ENCODE results near the gene SLC6A6. TPM values are rescaled to one million over a fixed set of nuclear protein-coding genes. Genes with fewer than 3 reads are reported as not detected.

Gene SLC6A6
- total RNA-seq, 1 experiment from 2014 or later, result 62.5 TPM

DNA sequence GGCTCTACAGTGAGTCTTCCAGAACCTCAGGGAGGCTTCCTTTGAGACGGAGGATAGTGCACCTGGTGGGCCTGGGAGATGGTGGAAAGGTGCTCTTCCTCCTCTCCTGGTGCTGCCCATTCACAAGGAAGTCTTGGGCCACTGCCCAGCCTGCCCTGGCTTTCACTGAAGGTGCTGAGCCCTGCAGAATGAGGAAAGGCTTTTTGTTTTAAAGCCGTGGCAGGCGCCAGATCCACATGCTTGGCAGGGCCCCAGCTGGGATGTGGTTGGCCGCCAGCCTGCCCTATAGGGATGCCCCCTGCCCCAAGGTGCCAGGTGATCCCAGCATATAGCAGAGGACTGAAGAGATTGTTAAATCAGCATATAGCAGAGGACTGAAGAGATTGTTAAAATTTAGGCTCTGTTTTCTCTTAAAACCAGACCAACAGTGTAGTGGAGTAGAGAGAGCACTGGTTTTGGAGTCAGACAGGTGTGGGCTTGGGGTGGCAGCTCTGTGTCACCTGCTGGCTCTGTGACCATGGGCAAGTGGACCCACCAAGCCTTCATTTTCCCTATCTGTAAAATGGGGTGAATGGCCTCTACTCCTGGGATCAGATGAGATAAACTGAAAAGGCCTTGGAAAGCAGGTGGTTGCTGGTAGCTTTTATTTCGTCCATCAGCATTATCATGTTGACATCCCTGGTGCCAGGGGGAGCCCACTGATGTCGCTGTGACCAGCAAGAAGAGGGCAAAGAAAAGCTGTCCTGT is 53.3 kb downstream of the SLC6A6 start:
- in situ Hi-C loops (cut with HindIII; ENCODE audit: low pct_unique_long_range_greater_than_20kb, low sequenced_read_pairs), result no loop called here
- DNase-seq (ENCODE audit: low read depth), result no peak

- DNase-seq (ENCODE audit: low read depth), result no peak
- in situ Hi-C loops (cut with HindIII; ENCODE audit: low pct_unique_long_range_greater_than_20kb, low sequenced_read_pairs), result no loop called here
Measured at GRCh38 chr3:14456794-14457193, 54.4 kb downstream of the SLC6A6 start.

- no peak for DNase-seq (ENCODE audit: low read depth)
- in situ Hi-C loops (cut with HindIII; ENCODE audit: low pct_unique_long_range_greater_than_20kb, low sequenced_read_pairs), result no loop called here
Measured at GRCh38 chr3:14457481-14457880, 55.1 kb downstream of the SLC6A6 start.

GRCh38 chr3:14457999-14458398 is 55.6 kb downstream of the SLC6A6 start:
- in situ Hi-C loops (cut with HindIII; ENCODE audit: low pct_unique_long_range_greater_than_20kb, low sequenced_read_pairs), result no loop called here

DNA sequence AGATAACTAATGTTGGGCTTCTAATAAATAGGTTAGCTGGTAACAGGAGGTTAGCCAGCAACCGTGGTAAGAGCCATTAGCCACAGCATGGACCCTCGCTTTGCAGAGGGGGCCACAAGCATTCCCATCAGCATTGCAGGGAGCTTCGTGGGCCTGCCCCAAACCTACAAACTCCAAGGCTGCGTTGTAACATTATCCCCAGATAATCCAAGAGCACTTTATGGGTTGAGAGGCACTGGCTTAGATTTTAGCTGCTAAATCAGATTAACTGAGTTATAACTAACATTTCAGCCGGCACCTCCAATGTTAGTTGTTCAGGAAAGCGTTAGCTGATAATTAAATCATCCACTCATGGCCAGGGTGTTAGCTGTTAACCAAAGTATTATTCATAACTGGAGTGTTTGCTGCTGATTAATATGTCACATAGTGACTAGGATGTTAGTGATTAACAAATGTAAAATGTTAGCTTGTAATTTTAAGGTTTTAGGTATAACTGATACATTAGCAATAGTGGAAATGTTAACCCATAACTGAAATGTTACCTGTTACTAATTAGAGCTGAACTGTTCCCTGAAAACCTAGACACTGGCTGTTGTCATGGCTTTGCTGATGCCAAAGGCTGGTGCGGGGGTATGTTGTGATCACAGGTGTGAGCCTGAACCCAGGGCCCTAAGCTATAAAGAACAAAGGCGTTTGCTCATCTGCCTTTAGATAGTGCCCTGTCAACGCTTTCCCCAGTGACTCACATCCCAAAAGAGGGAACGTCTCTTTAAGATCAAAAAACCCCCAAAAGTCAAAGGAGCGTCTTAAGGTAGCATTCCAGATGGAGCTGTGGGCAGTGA is 56.2 kb downstream of the SLC6A6 start:
- in situ Hi-C loops (cut with HindIII; ENCODE audit: low pct_unique_long_range_greater_than_20kb, low sequenced_read_pairs), result no loop called here
- peak; percentile 46 for DNase-seq (ENCODE audit: low read depth)

More at GRCh38 chr3:14457999-14458398, 55.6 kb downstream of the SLC6A6 start:
- peak; percentile 74 for DNase-seq (ENCODE audit: low read depth)

GRCh38 chr3:14459384-14459783 is 57.0 kb downstream of the SLC6A6 start:
- no peak for DNase-seq (ENCODE audit: low read depth)
- in situ Hi-C loops (cut with HindIII; ENCODE audit: low pct_unique_long_range_greater_than_20kb, low sequenced_read_pairs), result no loop called here

DNA sequence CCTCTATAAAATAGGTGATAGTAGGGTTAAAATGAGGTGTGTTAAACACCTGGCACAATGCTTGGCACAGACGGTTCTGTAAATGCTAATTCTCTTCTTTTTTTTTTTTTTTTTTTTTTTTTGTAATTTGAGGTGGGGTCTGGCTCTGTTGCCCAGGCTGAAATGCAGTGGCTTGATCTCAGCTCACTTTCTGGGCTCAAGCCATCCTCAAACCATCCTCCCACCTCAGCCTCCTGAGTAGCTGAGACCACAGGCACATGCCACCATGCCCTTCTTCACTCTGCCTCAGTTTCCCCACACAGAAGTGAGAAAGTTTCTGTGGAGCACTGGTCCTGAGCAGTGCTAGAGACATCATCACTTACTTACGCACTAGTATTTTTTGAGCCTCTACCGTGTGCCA is 57.4 kb downstream of the SLC6A6 start:
- in situ Hi-C loops (cut with HindIII; ENCODE audit: low pct_unique_long_range_greater_than_20kb, low sequenced_read_pairs), result no loop called here
- no peak for DNase-seq (ENCODE audit: low read depth)

- in situ Hi-C loops (cut with HindIII; ENCODE audit: low pct_unique_long_range_greater_than_20kb, low sequenced_read_pairs), result no loop called here
- DNase-seq (ENCODE audit: low read depth), result peak; percentile 81
Measured at GRCh38 chr3:14460342-14461005, 58.1 kb downstream of the SLC6A6 start.

GRCh38 chr3:14461006-14461747 is 58.8 kb downstream of the SLC6A6 start:
- in situ Hi-C loops (cut with HindIII; ENCODE audit: low pct_unique_long_range_greater_than_20kb, low sequenced_read_pairs), result no loop called here
- DNase-seq (ENCODE audit: low read depth), result no peak

GRCh38 chr3:14461748-14462324 is 59.4 kb downstream of the SLC6A6 start:
- in situ Hi-C loops (cut with HindIII; ENCODE audit: low pct_unique_long_range_greater_than_20kb, low sequenced_read_pairs), result no loop called here
- no peak for DNase-seq (ENCODE audit: low read depth)

- in situ Hi-C loops (cut with HindIII; ENCODE audit: low pct_unique_long_range_greater_than_20kb, low sequenced_read_pairs), result no loop called here
- DNase-seq (ENCODE audit: low read depth), result no peak
Measured at GRCh38 chr3:14462738-14463137, 60.3 kb downstream of the SLC6A6 start.

- no peak for DNase-seq (ENCODE audit: low read depth)
- in situ Hi-C loops (cut with HindIII; ENCODE audit: low pct_unique_long_range_greater_than_20kb, low sequenced_read_pairs), result no loop called here
Measured at GRCh38 chr3:14463330-14464140, 61.1 kb downstream of the SLC6A6 start.

DNA sequence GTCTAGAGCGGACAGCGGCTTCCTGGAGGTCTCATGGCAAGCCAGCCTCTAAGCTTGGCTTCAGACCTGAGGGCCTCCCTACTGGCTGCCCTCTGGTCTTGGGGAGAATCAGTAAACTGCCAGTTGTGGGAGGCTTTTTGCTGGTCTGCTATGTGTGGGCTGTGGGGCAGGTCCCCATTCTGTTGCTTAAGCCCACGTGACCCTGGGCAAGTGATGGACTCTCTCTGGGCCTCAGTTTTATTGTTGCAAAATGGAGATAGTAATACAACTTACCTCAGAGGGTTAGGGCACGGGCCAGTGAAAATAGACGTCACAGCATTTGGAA is 61.7 kb downstream of the SLC6A6 start:
- in situ Hi-C loops (cut with HindIII; ENCODE audit: low pct_unique_long_range_greater_than_20kb, low sequenced_read_pairs), result no loop called here
- no peak for DNase-seq (ENCODE audit: low read depth)

DNA sequence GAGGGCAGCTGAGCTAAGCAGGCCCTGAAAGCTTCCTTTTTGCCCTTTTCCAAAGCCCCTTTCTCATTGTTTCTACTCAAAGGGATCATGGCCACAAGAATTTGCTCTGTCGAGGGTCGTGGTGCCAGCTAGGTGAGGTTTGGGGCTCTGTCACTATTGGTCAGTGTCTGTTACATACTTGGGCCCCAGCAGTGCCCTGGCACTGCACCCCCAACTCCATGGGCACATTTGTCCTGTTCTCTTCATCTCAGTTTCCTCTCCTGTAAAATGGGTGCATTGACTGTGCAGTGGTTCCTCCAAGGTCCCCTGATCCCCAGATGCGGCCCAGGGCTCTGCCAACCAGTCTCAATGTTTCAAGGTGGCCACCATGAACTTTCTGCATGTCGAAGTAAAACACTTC is 62.1 kb downstream of the SLC6A6 start:
- no peak for DNase-seq (ENCODE audit: low read depth)
- in situ Hi-C loops (cut with HindIII; ENCODE audit: low pct_unique_long_range_greater_than_20kb, low sequenced_read_pairs), result no loop called here

DNA sequence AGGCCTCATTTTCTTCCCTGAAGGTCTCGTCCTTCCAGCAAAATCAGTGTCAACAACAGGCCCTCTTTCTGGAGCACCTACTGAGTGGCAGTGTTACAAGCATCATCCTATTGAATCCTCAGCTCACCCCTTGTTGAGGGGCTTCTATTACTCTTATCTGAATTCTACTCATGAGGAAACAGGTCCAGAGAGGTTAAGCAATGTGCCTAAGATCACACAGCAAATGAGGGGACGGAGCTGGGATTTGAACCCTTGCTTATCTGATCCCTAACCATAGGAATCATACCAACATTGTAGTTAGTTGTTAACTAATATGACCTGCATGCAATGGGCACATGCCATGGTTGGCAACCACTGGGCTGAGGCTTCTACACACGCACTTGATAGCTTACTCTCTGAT is 63.0 kb downstream of the SLC6A6 start:
- no peak for DNase-seq (ENCODE audit: low read depth)
- in situ Hi-C loops (cut with HindIII; ENCODE audit: low pct_unique_long_range_greater_than_20kb, low sequenced_read_pairs), result no loop called here

- DNase-seq (ENCODE audit: low read depth), result no peak
- in situ Hi-C loops (cut with HindIII; ENCODE audit: low pct_unique_long_range_greater_than_20kb, low sequenced_read_pairs), result no loop called here
Measured at GRCh38 chr3:14466179-14466903, 63.9 kb downstream of the SLC6A6 start.
